PC-3 (cell line): Measurements from ENCODE around the gene AGXT. TPM values are rescaled to one million over a fixed set of nuclear protein-coding genes. Genes with fewer than 3 reads are reported as not detected.

Experiments
- ATAC-seq: fragments of 200-7000 bp; cut with Tn5 transposase; 2 replicates; pipeline ENCODE4 v1.9.1; 2020; ENCODE audit warnings: mild to moderate bottlenecking, moderate library complexity
- BruUV-seq: library from RNA; stranded (reverse); fragments of 400-500 nt; replicated peaks from 2 replicates; lab custom pipeline; 2021; lab: Mats Ljungman, UMichigan
- CTCF ChIA-PET: fragments of 300-600 bp; sonication (Branson Sonifier 250); formaldehyde crosslinking; loops from one replicate; lab custom pipeline; 2022; ENCODE audit warnings: antibody characterized with exemption; lab: Charles Lee
- POLR2A ChIA-PET: fragments of 300-600 bp; sonication (Branson Sonifier 250); formaldehyde crosslinking; loops from one replicate; lab custom pipeline; 2022; ENCODE audit warnings: antibody characterized with exemption; ENCODE audit not compliant: unreplicated experiment; lab: Charles Lee
- DNase-seq: peaks from one replicate; pipeline ENCODE4 v3.0.0-alpha.2; 2015
- H2AFZ ChIP-seq: fragments of 300-600 bp; sonication (generic); 2 replicates; pipeline ENCODE4 v1.6.0; 2016; ENCODE audit warnings: antibody characterized with exemption, low read length
- H3F3A ChIP-seq: fragments of 300-600 bp; sonication (generic); one replicate; pipeline ENCODE4 v1.6.0; 2017; ENCODE audit warnings: antibody characterized with exemption, low read length, control low read depth, mild to moderate bottlenecking; ENCODE audit not compliant: unreplicated experiment
- H3K27ac ChIP-seq: fragments of 300-600 bp; sonication (generic); 2 replicates; pipeline ENCODE4 v1.5.1; 2016; ENCODE audit warnings: mild to moderate bottlenecking, low read length
- H3K27me3 ChIP-seq: fragments of 300-600 bp; sonication (generic); 2 replicates; pipeline ENCODE4 v1.6.1; 2016; ENCODE audit warnings: low read length, mixed read lengths
- H3K36me3 ChIP-seq: fragments of 300-600 bp; sonication (generic); 2 replicates; pipeline ENCODE4 v1.6.1; 2016; ENCODE audit warnings: low read depth, mixed run types, low read length, mixed read lengths
- H3K4me1 ChIP-seq: fragments of 300-600 bp; sonication (generic); 2 replicates; pipeline ENCODE4 v1.5.1; 2016; ENCODE audit warnings: low read length; ENCODE audit not compliant: insufficient read depth
- H3K4me2 ChIP-seq: fragments of 300-600 bp; sonication (generic); 2 replicates; pipeline ENCODE4 v1.6.0; 2016; ENCODE audit warnings: low read length
- H3K4me3 ChIP-seq: fragments of 300-600 bp; sonication (generic); 2 replicates; pipeline ENCODE4 v1.5.1; 2016; ENCODE audit warnings: mild to moderate bottlenecking, low read length, mixed read lengths
- H3K79me2 ChIP-seq: fragments of 300-600 bp; sonication (generic); 2 replicates; pipeline ENCODE4 v1.6.1; 2017; ENCODE audit warnings: low read length, mixed read lengths
- H3K9ac ChIP-seq: fragments of 300-600 bp; sonication (generic); 2 replicates; pipeline ENCODE4 v1.6.0; 2016; ENCODE audit warnings: mild to moderate bottlenecking, low read length
- H3K9me2 ChIP-seq: fragments of 300-600 bp; sonication (generic); replicated peaks from 2 replicates; pipeline ENCODE4 v1.6.1; 2016; ENCODE audit warnings: mixed run types, low read length, mixed read lengths
- H3K9me3 ChIP-seq: fragments of 300-600 bp; sonication (generic); 2 replicates; pipeline ENCODE4 v1.6.1; 2016; ENCODE audit warnings: low read length, mixed read lengths
- H4K20me1 ChIP-seq: fragments of 300-600 bp; sonication (generic); 2 replicates; pipeline ENCODE4 v1.6.1; 2016; ENCODE audit warnings: low read length, mixed read lengths
- EZH2 ChIP-seq: fragments of 300-600 bp; sonication (generic); IDR thresholded peaks from one replicate; pipeline ENCODE4 v1.6.1; 2017; ENCODE audit warnings: antibody characterized with exemption, mild to moderate bottlenecking, low read length; ENCODE audit not compliant: unreplicated experiment
- EZH2phosphoT487 ChIP-seq: fragments of 300-600 bp; sonication (generic); IDR thresholded peaks from 2 replicates; pipeline ENCODE4 v1.6.1; 2018; ENCODE audit warnings: mild to moderate bottlenecking, antibody characterized with exemption, low read length, borderline replicate concordance
- intact Hi-C: fragments of 100-400 bp; cut with micrococcal nuclease; formaldehyde crosslinking; loops from 2 replicates; pipeline ENCODE4 v1.9.0; 2023
- total RNA-seq: library from RNA; depleted of rRNA; stranded (reverse); fragments of >200 nt; gene quantifications from 2 replicates; pipeline ENCODE4 v1.2.3, GENCODE V29; 2014
- TF ChIP-seq, protein P1 (sequence below): fragments of 300-600 bp; sonication (generic); conservative IDR thresholded peaks from 2 replicates; pipeline ENCODE4 v1.5.1; 2017; ENCODE audit warnings: antibody characterized with exemption, low read depth, mild to moderate bottlenecking, low read length

The AGXT gene
- total RNA-seq, 1 experiment from 2014 or later = not detected

DNA sequence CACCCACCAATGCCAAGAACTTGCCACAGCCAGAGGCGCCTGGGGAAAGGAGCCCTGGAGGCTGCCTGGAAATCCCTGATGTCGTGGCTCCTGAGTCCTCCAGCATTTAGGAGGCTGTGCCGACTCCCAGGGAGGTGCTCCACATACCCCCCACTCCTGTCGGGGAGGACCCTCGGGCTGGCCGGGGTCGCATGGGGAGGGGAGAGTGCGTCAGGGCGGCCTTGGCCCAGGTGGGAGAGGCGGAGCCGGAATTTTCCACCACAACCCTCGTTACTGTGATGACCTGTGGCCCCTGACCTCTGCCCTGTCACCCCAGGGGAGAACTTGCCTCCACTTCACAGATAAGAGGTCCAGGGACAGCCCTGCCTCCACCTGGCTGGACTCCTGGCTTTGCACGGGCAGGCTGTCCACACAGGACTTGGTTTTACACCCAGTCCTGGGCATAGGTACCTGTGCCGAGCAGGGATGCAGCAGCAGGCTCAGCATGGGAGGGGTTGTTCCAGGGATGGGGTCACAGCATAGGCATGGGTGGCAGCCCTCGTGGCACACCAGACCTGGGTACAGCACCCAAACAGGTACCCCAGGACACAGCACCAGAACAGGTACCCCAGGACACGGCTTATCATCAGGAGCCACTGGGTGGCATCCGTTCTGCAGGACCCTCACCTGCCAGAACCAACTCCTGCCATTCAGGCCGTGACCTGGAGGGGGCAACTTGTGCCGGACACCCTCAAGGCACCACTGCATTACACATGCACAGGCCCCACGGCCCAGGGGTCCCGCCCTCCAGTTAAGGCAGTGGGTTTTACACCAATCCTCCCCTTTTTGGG is 12.3 kb upstream of the AGXT start:
- no peaks in the 10 kb centered on the region for H3K9me2 ChIP-seq
- H3K79me2 ChIP-seq = no peaks in the 10 kb centered on the region
- H3F3A ChIP-seq = no peaks in the 10 kb centered on the region
- H3K36me3 ChIP-seq = no peaks in the 10 kb centered on the region
- intact Hi-C loops = no loop called here
- no peak overlapping the region for H3K4me2 ChIP-seq
- no peak overlapping the region for H2AFZ ChIP-seq
- no TSS peak for BruUV-seq
- TF ChIP-seq EZH2phosphoT487 = no peak
- TF ChIP-seq, protein P1, sequence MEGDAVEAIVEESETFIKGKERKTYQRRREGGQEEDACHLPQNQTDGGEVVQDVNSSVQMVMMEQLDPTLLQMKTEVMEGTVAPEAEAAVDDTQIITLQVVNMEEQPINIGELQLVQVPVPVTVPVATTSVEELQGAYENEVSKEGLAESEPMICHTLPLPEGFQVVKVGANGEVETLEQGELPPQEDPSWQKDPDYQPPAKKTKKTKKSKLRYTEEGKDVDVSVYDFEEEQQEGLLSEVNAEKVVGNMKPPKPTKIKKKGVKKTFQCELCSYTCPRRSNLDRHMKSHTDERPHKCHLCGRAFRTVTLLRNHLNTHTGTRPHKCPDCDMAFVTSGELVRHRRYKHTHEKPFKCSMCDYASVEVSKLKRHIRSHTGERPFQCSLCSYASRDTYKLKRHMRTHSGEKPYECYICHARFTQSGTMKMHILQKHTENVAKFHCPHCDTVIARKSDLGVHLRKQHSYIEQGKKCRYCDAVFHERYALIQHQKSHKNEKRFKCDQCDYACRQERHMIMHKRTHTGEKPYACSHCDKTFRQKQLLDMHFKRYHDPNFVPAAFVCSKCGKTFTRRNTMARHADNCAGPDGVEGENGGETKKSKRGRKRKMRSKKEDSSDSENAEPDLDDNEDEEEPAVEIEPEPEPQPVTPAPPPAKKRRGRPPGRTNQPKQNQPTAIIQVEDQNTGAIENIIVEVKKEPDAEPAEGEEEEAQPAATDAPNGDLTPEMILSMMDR = 0 out of 2 replicates have a peak, but pooled peaks have one; percentile 31
- DNase-seq (no peak), ATAC-seq (no peak)
- no peaks in the 10 kb centered on the region for H3K4me1 ChIP-seq
- H3K27me3 ChIP-seq = peaks cover 22% of the 10 kb centered on the region
- no peak overlapping the region for H3K9ac ChIP-seq
- ChIA-PET CTCF (no interaction called here), POLR2A (no interaction called here)
- no peaks in the 10 kb centered on the region for H4K20me1 ChIP-seq
- no peak overlapping the region for H3K4me3 ChIP-seq
- no peak overlapping the region for H3K27ac ChIP-seq
- no peaks in the 10 kb centered on the region; the same call in 1 of the 2 replicates for H3K9me3 ChIP-seq

DNA sequence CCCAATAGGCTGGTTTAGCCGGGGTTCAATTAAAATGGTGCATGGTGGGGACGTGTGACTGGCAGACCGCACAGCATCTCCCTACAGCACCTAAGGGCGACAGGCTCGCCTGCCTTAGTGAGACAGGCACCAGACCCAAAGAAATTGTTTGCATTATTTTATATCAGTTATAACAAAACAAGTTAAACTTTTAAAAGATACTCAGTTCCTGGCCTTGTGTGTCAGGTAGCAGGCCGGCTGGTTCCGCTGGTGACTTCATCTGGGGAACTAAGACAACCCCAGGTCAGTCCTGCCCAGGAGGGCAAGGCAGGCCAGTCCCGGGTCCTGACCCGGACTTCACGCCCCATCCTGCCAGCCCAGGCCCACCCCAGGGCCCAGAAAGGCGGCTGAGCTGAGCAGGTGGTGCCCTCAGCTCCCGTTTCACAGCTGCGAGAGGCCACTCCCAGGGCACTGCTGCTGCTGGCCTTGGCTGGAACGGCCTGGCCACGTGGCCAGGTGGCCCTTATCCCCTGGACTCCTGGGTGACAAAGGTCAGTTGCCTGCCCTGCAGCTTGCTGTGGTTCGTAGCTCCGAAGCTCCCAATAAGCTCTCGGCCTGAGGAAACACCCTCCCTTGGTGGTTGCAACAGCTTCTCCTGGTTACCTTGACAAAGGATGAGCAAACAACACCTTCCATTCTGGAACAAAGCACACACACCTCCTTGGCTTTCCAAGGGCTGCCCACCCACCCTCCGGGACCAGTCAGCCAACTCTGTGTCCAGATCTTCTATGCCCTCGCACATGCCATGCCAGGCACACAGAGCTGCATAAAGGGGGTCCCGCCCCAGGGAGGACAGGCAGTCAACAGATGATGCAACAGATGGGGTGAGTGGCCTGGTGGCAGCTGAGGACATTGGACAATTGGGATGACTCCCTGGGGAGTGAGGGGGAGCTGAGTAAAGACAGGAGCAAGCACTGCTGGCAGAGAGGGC is 11.3 kb upstream of the AGXT start:
- Histone ChIP-seq H2AFZ (no peak overlapping the region), H3K36me3 (no peaks in the 10 kb centered on the region), H3K27ac (no peak overlapping the region), H3K9ac (no peak overlapping the region), H3K9me2 (no peaks in the 10 kb centered on the region), H3K27me3 (peaks cover 25% of the 10 kb centered on the region), H3F3A (no peaks in the 10 kb centered on the region), H3K4me2 (no peak overlapping the region), H4K20me1 (no peaks in the 10 kb centered on the region), H3K79me2 (no peaks in the 10 kb centered on the region), H3K4me1 (no peaks in the 10 kb centered on the region), H3K9me3 (no peaks in the 10 kb centered on the region; the same call in 1 of the 2 replicates), H3K4me3 (no peak overlapping the region)
- intact Hi-C loops = no loop called here
- no peak for DNase-seq
- ChIA-PET CTCF (no interaction called here), POLR2A (no interaction called here)
- TF ChIP-seq, protein P1 = no peak
- TF ChIP-seq EZH2 = no peak
- no peak for TF ChIP-seq EZH2phosphoT487
- ATAC-seq = no peak
- no TSS peak for BruUV-seq
